K562 (cell line): Measurements from ENCODE around the gene MPND. TPM values are rescaled to one million over a fixed set of nuclear protein-coding genes. Genes with fewer than 3 reads are reported as not detected.

Experiments used
- GABPA ChIP-seq: fragments of 200-800 bp; sonication (Bioruptor generic); conservative IDR thresholded peaks from 2 replicates; pipeline ENCODE4 v1.6.1; 2016; ENCODE audit warnings: low read depth, missing genetic modification characterization, missing compliant biosample characterization
- IFI16 ChIP-seq: fragments of 250-450 bp; sonication (Bioruptor Pico); IDR thresholded peaks from 2 replicates; pipeline ENCODE4 v2.1.2; 2022; ENCODE audit warnings: mild to moderate bottlenecking, inconsistent platforms
- MCM3 ChIP-seq: fragments of 450-650 bp; IDR thresholded peaks from 2 replicates; pipeline ENCODE4 v1.6.1; 2016
- MEF2D ChIP-seq: conservative IDR thresholded peaks from 2 replicates; pipeline ENCODE4 v1.6.1; 2016; ENCODE audit warnings: low read depth, missing genetic modification characterization, missing compliant biosample characterization
- NCOA2 ChIP-seq, 2 experiments: fragments of 450-650 bp; IDR thresholded peaks; 2 replicates each; pipeline ENCODE4 v1.6.1; 2018; ENCODE audit warnings: mild to moderate bottlenecking in 2 of 2, moderate library complexity in 1 of 2; ENCODE audit not compliant: partially characterized antibody in 2 of 2
- NFE2 ChIP-seq: IDR thresholded peaks from 2 replicates; pipeline ENCODE4 v1.6.1; 2014; ENCODE audit warnings: antibody characterized with exemption, low read depth
- NONO ChIP-seq, 2 experiments: fragments of 200-400 bp in 1 of 2; fragments of 450-650 bp in 1 of 2; formaldehyde crosslinking in 1 of 2; IDR thresholded peaks; 2 replicates each; pipeline ENCODE4 v1.6.1; 2017; ENCODE audit warnings: low read depth in 2 of 2, mild to moderate bottlenecking in 2 of 2, moderate library complexity in 2 of 2, low read length in 1 of 2
- NR4A1 ChIP-seq, 2 experiments: fragments of 250-450 bp in 1 of 2; fragments of 450-650 bp in 1 of 2; sonication (Bioruptor Pico) in 1 of 2; IDR thresholded peaks; 2 replicates each; pipeline versions ENCODE4 v1.4.0 to v1.6.1; 2016 to 2020; ENCODE audit warnings: mild to moderate bottlenecking in 2 of 2, missing compliant biosample characterization in 1 of 2, missing genetic modification characterization in 1 of 2, moderate library complexity in 1 of 2
- PHF21A ChIP-seq: fragments of 450-650 bp; IDR thresholded peaks from 2 replicates; pipeline ENCODE4 v1.6.1; 2017; ENCODE audit warnings: low read depth, borderline replicate concordance
- PTRF ChIP-seq: fragments of 450-650 bp; IDR thresholded peaks from 2 replicates; pipeline ENCODE4 v1.6.1; 2016; ENCODE audit warnings: mild to moderate bottlenecking, missing genetic modification characterization, missing compliant biosample characterization
- PYGO2 ChIP-seq: fragments of 450-650 bp; IDR thresholded peaks from 2 replicates; pipeline ENCODE4 v1.6.1; 2016; ENCODE audit warnings: mild to moderate bottlenecking, missing genetic modification characterization, moderate library complexity, missing compliant biosample characterization
- SMAD1 ChIP-seq: fragments of 150-350 bp; IDR thresholded peaks from 2 replicates; pipeline ENCODE4 v1.6.1; 2014; ENCODE audit warnings: low read length, low read depth; ENCODE audit not compliant: partially characterized antibody
- SRF ChIP-seq, 2 experiments: fragments of 250-450, 450-650 bp in 1 of 2; sonication (Bioruptor Pico) in 1 of 2; sonication (generic) in 1 of 2; formaldehyde crosslinking; IDR thresholded peaks; 2 replicates each; pipeline versions ENCODE4 v1.5.0 to v1.5.1; 2020 to 2022; ENCODE audit warnings: mild to moderate bottlenecking in 1 of 2, missing genetic modification reagents in 1 of 2
- ZFX ChIP-seq: sonication (generic); formaldehyde crosslinking; IDR thresholded peaks from 2 replicates; pipeline ENCODE4 v1.8.0; 2022; ENCODE audit warnings: mild to moderate bottlenecking, missing genetic modification reagents, moderate library complexity
- ZNF134 ChIP-seq: fragments of 250-450 bp; sonication (Bioruptor Pico); conservative IDR thresholded peaks from 2 replicates; pipeline ENCODE4 v1.4.0; 2020
- polyA plus RNA-seq, 8 experiments: library from polyadenylated mRNA; depleted of rRNA in 4 of 8; stranded (reverse) in 5 of 8; unstranded in 3 of 8; fragments of >200 nt; fragmentation: Nextera tagmentation in 2 of 8; fragmentation: Illumina TruSeq in 1 of 8; extraction: Ambion mirVana in 2 of 8; extraction: Trizol in 1 of 8; gene quantifications; 2 replicates each; pipeline versions ENCODE4 v1.2.1 to v1.2.3, GENCODE V29; 2011 to 2014; ENCODE audit warnings: inconsistent platforms in 1 of 8, missing spikeins in 1 of 8
- total RNA-seq, 7 experiments: library from RNA; depleted of rRNA in 6 of 7; stranded (reverse); fragments of >200 nt in 6 of 7; fragmentation: Illumina TruSeq in 2 of 7; extraction: Trizol in 2 of 7; gene quantifications; 2 replicates each; pipeline versions ENCODE4 v1.2.1 to v1.2.3, GENCODE V29; 2011 to 2021; ENCODE audit warnings: low replicate concordance in 1 of 7
- TF ChIP-seq, protein P1 (sequence below): fragments of 250-450 bp; sonication (Bioruptor Pico); IDR thresholded peaks from 2 replicates; pipeline ENCODE4 v1.4.0; 2020
- TF ChIP-seq, protein P2 (sequence below): fragments of 250-450 bp; sonication (Bioruptor Pico); IDR thresholded peaks from 2 replicates; pipeline ENCODE4 v1.8.0; 2022; ENCODE audit warnings: inconsistent platforms
- TF ChIP-seq, protein P3 (sequence below): sonication (generic); formaldehyde crosslinking; IDR thresholded peaks from 2 replicates; pipeline ENCODE4 v1.8.0; 2022; ENCODE audit warnings: mild to moderate bottlenecking, missing genetic modification reagents

Gene MPND
- total and polyA plus RNA-seq, 9 of the 15 experiments (the other 6 are each of a cell fraction or from before 2014, with no cell fraction given), result 0.25 to 14.0 (median 3.9) TPM

DNA sequence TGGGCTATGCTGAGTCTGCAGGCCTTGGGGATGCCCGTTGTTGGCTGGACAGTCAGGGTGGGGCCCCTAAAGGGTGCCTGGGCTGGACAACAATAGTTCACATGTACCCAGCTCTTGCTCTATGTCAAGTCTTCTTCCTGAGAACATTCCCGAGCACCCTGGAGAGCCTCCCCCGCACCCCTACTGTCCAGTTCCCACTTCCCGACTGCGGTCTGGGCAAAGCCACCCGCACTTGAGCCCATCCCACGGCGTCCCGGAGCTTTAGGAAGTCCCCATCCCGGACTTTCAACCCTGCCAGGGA lies 1.1 kb upstream of the MPND start (continued):
- TF ChIP-seq SRF (CRISPR knock-in tag; IDR thresholded peaks at IDR 0.05) (no peak), NONO (IDR thresholded peaks at IDR 0.05; ENCODE audit: low read depth in 2 of 2, low read length in 1 of 2) (peak in 1 of 2 experiments; percentile 61; a peak in 2 of 4 replicates), MCM3 (no peak), PYGO2 (tag) (no peak), GABPA (tag) (no peak), ZNF134 (CRISPR knock-in tag) (no peak), NR4A1 (CRISPR knock-in tag; IDR thresholded peaks at IDR 0.05) (no peak), NR4A1 (tag; IDR thresholded peaks at IDR 0.05) (no peak), MEF2D (tag) (no peak), IFI16 (CRISPR knock-in tag) (no peak), PTRF (no peak), PHF21A (0 out of 2 replicates have a peak, but pooled peaks have one; percentile 35), NFE2 (no peak), ZFX (CRISPR knock-in tag) (no peak; the same call in 1 of the 2 replicates), SMAD1 (no peak), NCOA2 (IDR thresholded peaks at IDR 0.05; ENCODE audit: partially characterized antibody in 2 of 2) (no peak)
- TF ChIP-seq, protein P1, sequence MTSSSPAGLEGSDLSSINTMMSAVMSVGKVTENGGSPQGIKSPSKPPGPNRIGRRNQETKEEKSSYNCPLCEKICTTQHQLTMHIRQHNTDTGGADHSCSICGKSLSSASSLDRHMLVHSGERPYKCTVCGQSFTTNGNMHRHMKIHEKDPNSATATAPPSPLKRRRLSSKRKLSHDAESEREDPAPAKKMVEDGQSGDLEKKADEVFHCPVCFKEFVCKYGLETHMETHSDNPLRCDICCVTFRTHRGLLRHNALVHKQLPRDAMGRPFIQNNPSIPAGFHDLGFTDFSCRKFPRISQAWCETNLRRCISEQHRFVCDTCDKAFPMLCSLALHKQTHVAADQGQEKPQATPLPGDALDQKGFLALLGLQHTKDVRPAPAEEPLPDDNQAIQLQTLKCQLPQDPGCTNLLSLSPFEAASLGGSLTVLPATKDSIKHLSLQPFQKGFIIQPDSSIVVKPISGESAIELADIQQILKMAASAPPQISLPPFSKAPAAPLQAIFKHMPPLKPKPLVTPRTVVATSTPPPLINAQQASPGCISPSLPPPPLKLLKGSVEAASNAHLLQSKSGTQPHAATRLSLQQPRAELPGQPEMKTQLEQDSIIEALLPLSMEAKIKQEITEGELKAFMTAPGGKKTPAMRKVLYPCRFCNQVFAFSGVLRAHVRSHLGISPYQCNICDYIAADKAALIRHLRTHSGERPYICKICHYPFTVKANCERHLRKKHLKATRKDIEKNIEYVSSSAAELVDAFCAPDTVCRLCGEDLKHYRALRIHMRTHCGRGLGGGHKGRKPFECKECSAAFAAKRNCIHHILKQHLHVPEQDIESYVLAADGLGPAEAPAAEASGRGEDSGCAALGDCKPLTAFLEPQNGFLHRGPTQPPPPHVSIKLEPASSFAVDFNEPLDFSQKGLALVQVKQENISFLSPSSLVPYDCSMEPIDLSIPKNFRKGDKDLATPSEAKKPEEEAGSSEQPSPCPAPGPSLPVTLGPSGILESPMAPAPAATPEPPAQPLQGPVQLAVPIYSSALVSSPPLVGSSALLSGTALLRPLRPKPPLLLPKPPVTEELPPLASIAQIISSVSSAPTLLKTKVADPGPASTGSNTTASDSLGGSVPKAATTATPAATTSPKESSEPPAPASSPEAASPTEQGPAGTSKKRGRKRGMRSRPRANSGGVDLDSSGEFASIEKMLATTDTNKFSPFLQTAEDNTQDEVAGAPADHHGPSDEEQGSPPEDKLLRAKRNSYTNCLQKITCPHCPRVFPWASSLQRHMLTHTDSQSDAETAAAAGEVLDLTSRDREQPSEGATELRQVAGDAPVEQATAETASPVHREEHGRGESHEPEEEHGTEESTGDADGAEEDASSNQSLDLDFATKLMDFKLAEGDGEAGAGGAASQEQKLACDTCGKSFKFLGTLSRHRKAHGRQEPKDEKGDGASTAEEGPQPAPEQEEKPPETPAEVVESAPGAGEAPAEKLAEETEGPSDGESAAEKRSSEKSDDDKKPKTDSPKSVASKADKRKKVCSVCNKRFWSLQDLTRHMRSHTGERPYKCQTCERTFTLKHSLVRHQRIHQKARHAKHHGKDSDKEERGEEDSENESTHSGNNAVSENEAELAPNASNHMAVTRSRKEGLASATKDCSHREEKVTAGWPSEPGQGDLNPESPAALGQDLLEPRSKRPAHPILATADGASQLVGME (CRISPR knock-in tag), result no peak
- TF ChIP-seq, protein P2, sequence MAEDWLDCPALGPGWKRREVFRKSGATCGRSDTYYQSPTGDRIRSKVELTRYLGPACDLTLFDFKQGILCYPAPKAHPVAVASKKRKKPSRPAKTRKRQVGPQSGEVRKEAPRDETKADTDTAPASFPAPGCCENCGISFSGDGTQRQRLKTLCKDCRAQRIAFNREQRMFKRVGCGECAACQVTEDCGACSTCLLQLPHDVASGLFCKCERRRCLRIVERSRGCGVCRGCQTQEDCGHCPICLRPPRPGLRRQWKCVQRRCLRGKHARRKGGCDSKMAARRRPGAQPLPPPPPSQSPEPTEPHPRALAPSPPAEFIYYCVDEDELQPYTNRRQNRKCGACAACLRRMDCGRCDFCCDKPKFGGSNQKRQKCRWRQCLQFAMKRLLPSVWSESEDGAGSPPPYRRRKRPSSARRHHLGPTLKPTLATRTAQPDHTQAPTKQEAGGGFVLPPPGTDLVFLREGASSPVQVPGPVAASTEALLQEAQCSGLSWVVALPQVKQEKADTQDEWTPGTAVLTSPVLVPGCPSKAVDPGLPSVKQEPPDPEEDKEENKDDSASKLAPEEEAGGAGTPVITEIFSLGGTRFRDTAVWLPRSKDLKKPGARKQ (CRISPR knock-in tag), result no peak
- TF ChIP-seq, protein P3, sequence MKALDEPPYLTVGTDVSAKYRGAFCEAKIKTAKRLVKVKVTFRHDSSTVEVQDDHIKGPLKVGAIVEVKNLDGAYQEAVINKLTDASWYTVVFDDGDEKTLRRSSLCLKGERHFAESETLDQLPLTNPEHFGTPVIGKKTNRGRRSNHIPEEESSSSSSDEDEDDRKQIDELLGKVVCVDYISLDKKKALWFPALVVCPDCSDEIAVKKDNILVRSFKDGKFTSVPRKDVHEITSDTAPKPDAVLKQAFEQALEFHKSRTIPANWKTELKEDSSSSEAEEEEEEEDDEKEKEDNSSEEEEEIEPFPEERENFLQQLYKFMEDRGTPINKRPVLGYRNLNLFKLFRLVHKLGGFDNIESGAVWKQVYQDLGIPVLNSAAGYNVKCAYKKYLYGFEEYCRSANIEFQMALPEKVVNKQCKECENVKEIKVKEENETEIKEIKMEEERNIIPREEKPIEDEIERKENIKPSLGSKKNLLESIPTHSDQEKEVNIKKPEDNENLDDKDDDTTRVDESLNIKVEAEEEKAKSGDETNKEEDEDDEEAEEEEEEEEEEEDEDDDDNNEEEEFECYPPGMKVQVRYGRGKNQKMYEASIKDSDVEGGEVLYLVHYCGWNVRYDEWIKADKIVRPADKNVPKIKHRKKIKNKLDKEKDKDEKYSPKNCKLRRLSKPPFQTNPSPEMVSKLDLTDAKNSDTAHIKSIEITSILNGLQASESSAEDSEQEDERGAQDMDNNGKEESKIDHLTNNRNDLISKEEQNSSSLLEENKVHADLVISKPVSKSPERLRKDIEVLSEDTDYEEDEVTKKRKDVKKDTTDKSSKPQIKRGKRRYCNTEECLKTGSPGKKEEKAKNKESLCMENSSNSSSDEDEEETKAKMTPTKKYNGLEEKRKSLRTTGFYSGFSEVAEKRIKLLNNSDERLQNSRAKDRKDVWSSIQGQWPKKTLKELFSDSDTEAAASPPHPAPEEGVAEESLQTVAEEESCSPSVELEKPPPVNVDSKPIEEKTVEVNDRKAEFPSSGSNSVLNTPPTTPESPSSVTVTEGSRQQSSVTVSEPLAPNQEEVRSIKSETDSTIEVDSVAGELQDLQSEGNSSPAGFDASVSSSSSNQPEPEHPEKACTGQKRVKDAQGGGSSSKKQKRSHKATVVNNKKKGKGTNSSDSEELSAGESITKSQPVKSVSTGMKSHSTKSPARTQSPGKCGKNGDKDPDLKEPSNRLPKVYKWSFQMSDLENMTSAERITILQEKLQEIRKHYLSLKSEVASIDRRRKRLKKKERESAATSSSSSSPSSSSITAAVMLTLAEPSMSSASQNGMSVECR (CRISPR knock-in tag), result no peak
